ENCODE measurements around the gene ULK3. TPM values are rescaled to one million over a fixed set of nuclear protein-coding genes. Genes with fewer than 3 reads are reported as not detected.
A peak's percentile ranks its signal among the peaks of the same experiment; 100 is the strongest.

ULK3 gene
- total RNA-seq, 4 donors from 2014 or later: 39.0 to 56.5 (median 48.1) TPM

- Histone ChIP-seq H3K4me1 (peaks cover 0 to 5% of the 10 kb centered on the region in 2 donors), H3K4me3 (no peak overlapping the region), H3K9me3 (no peaks in the 10 kb centered on the region), H3K27me3 (no peaks in the 10 kb centered on the region), H3K27ac (no peak overlapping the region), H3K36me3 (no peaks in the 10 kb centered on the region)
- in situ Hi-C loops (cut with MboI; ENCODE audit: low sequenced_read_pairs in 4 of 4): no loop called here
- intact Hi-C loops (cut with DNase I; ENCODE audit: low total_unique reads): no loop called here
- TF ChIP-seq CTCF (IDR thresholded peaks at IDR 0.05 in 4 of 5, conservative IDR thresholded peaks at IDR 0.05 in 1 of 5) (no peak), POLR2A (IDR thresholded peaks at IDR 0.05) (no peak)
- ATAC-seq (no peak), DNase-seq (no peak)
Measured at GRCh38 chr15:74821091-74821789, 21.7 kb downstream of the ULK3 start.

DNA sequence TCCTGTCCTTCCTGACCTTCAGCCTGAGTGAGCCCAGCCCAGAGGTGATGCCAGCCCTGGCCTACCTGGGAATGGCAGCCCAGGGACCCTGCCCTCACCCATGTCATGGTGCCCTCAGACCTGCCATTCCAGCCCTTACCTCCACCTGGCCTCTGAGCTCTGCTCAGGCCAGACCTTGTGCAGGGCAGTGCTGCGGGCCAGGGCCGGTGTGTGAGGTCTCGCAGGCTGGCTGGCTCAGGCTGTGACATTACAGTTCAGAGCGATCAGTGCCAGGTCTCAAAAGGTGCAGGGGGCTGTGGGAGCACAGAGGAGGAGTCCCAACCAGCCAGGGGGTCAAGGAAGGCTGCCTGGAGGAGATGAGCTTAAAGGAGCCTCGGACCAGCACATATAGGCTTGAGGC is 22.9 kb downstream of the ULK3 start:
- H3K27me3 ChIP-seq: no peaks in the 10 kb centered on the region
- peaks cover 2 to 5% of the 10 kb centered on the region in 2 donors for H3K4me1 ChIP-seq
- H3K9me3 ChIP-seq: no peaks in the 10 kb centered on the region
- in situ Hi-C loops (cut with MboI; ENCODE audit: low sequenced_read_pairs in 4 of 4): no loop called here
- H3K36me3 ChIP-seq: no peaks in the 10 kb centered on the region
- no peak overlapping the region for H3K4me3 ChIP-seq
- DNase-seq (no peak), ATAC-seq (no peak)
- TF ChIP-seq CTCF (IDR thresholded peaks at IDR 0.05 in 4 of 5, conservative IDR thresholded peaks at IDR 0.05 in 1 of 5): no peak
- TF ChIP-seq POLR2A (IDR thresholded peaks at IDR 0.05): no peak
- intact Hi-C loops (cut with DNase I; ENCODE audit: low total_unique reads): no loop called here
- H3K27ac ChIP-seq: no peak overlapping the region

GRCh38 chr15:74817370-74817737 is 25.6 kb downstream of the ULK3 start:
- intact Hi-C loops (cut with DNase I; ENCODE audit: low total_unique reads): loop anchor here (1.0 kb wide), 1 partner anchor 84 kb away; no protein-coding TSS in a partner anchor
- DNase-seq: peak; percentile 80 to 84
- Histone ChIP-seq H3K27me3 (no peaks in the 10 kb centered on the region), H3K27ac (peak overlapping the region; percentile 59 to 82 (median 68)), H3K4me3 (no peak overlapping the region), H3K36me3 (no peaks in the 10 kb centered on the region), H3K9me3 (no peaks in the 10 kb centered on the region), H3K4me1 (peaks cover 5 to 6% of the 10 kb centered on the region in 2 donors)
- in situ Hi-C loops (cut with MboI; ENCODE audit: low sequenced_read_pairs in 4 of 4): no loop called here
- TF ChIP-seq POLR2A (IDR thresholded peaks at IDR 0.05) (no peak), CTCF (IDR thresholded peaks at IDR 0.05 in 4 of 5, conservative IDR thresholded peaks at IDR 0.05 in 1 of 5) (peak in 4 of 5 experiments; percentile 8 to 59 (median 52))
- peak; percentile 94 to 95 for ATAC-seq

DNA sequence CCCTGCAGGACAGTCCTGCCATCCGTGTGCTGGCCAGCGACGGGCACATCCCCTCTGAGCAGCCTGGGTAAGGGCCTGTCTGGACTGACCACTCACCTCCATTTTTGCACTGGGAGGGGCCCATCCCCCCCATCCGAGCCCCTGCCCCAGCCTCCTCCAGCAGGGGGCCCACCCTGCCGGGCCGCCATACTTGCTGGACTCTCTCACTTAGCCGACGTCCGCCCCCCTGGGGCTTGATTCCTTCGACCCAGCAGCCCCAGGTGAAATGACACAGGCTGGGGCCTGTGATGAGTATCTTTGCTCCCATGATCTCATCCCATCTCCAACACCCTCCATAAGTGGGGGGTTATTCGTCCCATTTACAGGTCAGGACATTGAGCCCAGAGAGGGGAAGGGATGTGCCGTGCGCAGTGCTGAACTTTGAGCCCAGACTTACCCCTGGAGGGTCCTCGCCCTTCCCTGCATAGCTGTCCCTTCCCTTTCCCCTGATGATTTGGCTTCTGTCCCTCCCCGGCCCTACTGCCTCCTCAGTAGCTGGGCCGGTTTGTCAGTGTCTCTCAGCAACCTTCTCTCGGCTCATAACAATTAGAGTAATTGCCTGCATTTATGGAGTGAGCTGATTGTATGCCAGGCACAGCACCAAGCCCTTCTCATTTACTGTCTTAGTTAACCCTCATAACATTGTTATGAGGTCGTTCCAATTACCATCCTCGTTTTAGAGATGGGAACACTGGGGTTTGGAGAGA is 26.2 kb downstream of the ULK3 start:
- intact Hi-C loops (cut with DNase I; ENCODE audit: low total_unique reads) (loop anchor here (1.0 kb wide), 1 partner anchor 85 kb away; no protein-coding TSS in a partner anchor), in situ Hi-C loops (cut with MboI; ENCODE audit: low sequenced_read_pairs in 4 of 4) (no loop called here)
- H3K4me1 ChIP-seq: peaks cover 5 to 6% of the 10 kb centered on the region in 2 donors
- H3K4me3 ChIP-seq: no peak overlapping the region
- H3K36me3 ChIP-seq: no peaks in the 10 kb centered on the region
- no peaks in the 10 kb centered on the region for H3K27me3 ChIP-seq
- no peaks in the 10 kb centered on the region for H3K9me3 ChIP-seq
- TF ChIP-seq POLR2A (IDR thresholded peaks at IDR 0.05) (no peak), CTCF (IDR thresholded peaks at IDR 0.05 in 4 of 5, conservative IDR thresholded peaks at IDR 0.05 in 1 of 5) (no peak)
- no peak for ATAC-seq
- H3K27ac ChIP-seq: peak overlapping the region; percentile 59 to 82 (median 68)
- DNase-seq: no peak
